NCI-H526 (cell line): ENCODE measurements around the gene SGK1.
A peak's percentile ranks its signal among the peaks of the same experiment; 100 is the strongest.
"Not testable (repeated sequence)": the region's sequence is repeated elsewhere in the genome, so short reads cannot be mapped to it uniquely, and the experiment has no call there.

Source experiments
- DNase-seq, 2 experiments: peaks; one replicate each; lab custom pipeline; 2025; lab: John Stamatoyannopoulos, UW

The SGK1 gene

GRCh38 chr6:134217798-134218140, 100.1 kb downstream of the SGK1 start:
- DNase-seq, result no peak

GRCh38 chr6:134217105-134217797, 100.7 kb downstream of the SGK1 start:
- no peak for DNase-seq

GRCh38 chr6:134216301-134217010, 101.5 kb downstream of the SGK1 start:
- DNase-seq, result no peak

- not testable (repeated sequence) for DNase-seq
These were observed 104.5 kb downstream of the SGK1 start for GRCh38 chr6:134213410-134213809.

GRCh38 chr6:134211297-134211696, 106.6 kb downstream of the SGK1 start:
- no peak for DNase-seq

GRCh38 chr6:134207421-134207820, 110.5 kb downstream of the SGK1 start:
- no peak for DNase-seq

GRCh38 chr6:134205366-134205765, 112.5 kb downstream of the SGK1 start:
- DNase-seq, result no peak

- DNase-seq, result not testable (repeated sequence)
These were observed 113.2 kb downstream of the SGK1 start for GRCh38 chr6:134204759-134205158.

GRCh38 chr6:134204031-134204430, 113.9 kb downstream of the SGK1 start:
- no peak for DNase-seq

GRCh38 chr6:134201716-134202115, 116.2 kb downstream of the SGK1 start:
- no peak for DNase-seq

GRCh38 chr6:134199848-134200606, 117.9 kb downstream of the SGK1 start:
- no peak for DNase-seq

- peak; percentile 85 for DNase-seq
These were observed 119.8 kb downstream of the SGK1 start for GRCh38 chr6:134198093-134198492.

- DNase-seq, result not testable (repeated sequence)
These were observed 120.2 kb downstream of the SGK1 start for GRCh38 chr6:134197685-134198084.

GRCh38 chr6:134196568-134197193, 121.2 kb downstream of the SGK1 start:
- no peak for DNase-seq

GRCh38 chr6:134195985-134196384, 121.9 kb downstream of the SGK1 start:
- DNase-seq, result no peak

- DNase-seq, result no peak
These were observed 122.6 kb downstream of the SGK1 start for GRCh38 chr6:134195164-134195906.

- no peak for DNase-seq
These were observed 124.1 kb downstream of the SGK1 start for GRCh38 chr6:134193536-134194498.

GRCh38 chr6:134192609-134193008, 125.3 kb downstream of the SGK1 start:
- DNase-seq, result not testable (repeated sequence)

- no peak for DNase-seq
These were observed 127.0 kb downstream of the SGK1 start for GRCh38 chr6:134190883-134191282.

GRCh38 chr6:134187751-134188150, 130.2 kb downstream of the SGK1 start:
- DNase-seq, result no peak

GRCh38 chr6:134187154-134187553, 130.8 kb downstream of the SGK1 start:
- no peak for DNase-seq
